HEK293 (cell line): ENCODE results near the gene SARS1.

Experiments
- CTCF ChIA-PET: fragments of 350-600 bp; formaldehyde crosslinking; extraction: SDS; loops from one replicate; lab custom pipeline; 2021; ENCODE audit warnings: antibody characterized with exemption; lab: Yijun Ruan, JAX
- POLR2A ChIA-PET: fragments of 300-600 bp; formaldehyde crosslinking; extraction: SDS; loops from one replicate; lab custom pipeline; 2020; ENCODE audit warnings: antibody characterized with exemption, inconsistent platforms; lab: Yijun Ruan, JAX
- H3K27ac ChIP-seq: fragments of 200-500 bp; sonication (Bioruptor generic); 2 replicates; pipeline ENCODE4 v1.5.1; 2014; ENCODE audit warnings: low read depth, low read length, control low read depth, inconsistent platforms; ENCODE audit errors: extremely low read depth
- H3K36me3 ChIP-seq, 2 experiments: fragments of 200-500 bp in 1 of 2; sonication (Bioruptor generic) in 1 of 2; 1 replicate in 1 of 2; 2 replicates in 1 of 2; pipeline ENCODE4 v1.5.1; 2014 to 2017; ENCODE audit warnings: inconsistent platforms in 2 of 2, low read length in 2 of 2; ENCODE audit not compliant: control insufficient read depth in 2 of 2, insufficient read depth in 1 of 2
- H3K4me1 ChIP-seq: fragments of 200-500 bp; sonication (Bioruptor generic); 2 replicates; pipeline ENCODE4 v1.5.1; 2014; ENCODE audit warnings: mild to moderate bottlenecking, low read length, inconsistent platforms; ENCODE audit not compliant: control insufficient read depth, insufficient read depth
- H3K4me3 ChIP-seq: 2 replicates; pipeline ENCODE4 v1.5.1; 2011; ENCODE audit warnings: low read depth, mild to moderate bottlenecking, control low read depth, low read length, moderate library complexity
- H3K9me3 ChIP-seq: fragments of 200-500 bp; sonication (Bioruptor generic); 2 replicates; pipeline ENCODE4 v1.5.1; 2014; ENCODE audit warnings: low read depth, low read length, inconsistent platforms; ENCODE audit not compliant: control insufficient read depth, insufficient read depth
- GLIS2 ChIP-seq: fragments of 450-650 bp; formaldehyde crosslinking; IDR thresholded peaks from 2 replicates; pipeline ENCODE4 v1.5.1; 2016; ENCODE audit warnings: missing biosample characterization, missing genetic modification characterization
- HOXA7 ChIP-seq: sonication (generic); formaldehyde crosslinking; IDR thresholded peaks from 2 replicates; pipeline ENCODE4 v1.8.1; 2022; ENCODE audit warnings: missing genetic modification reagents, borderline replicate concordance
- OSR2 ChIP-seq: fragments of 450-650 bp; formaldehyde crosslinking; IDR thresholded peaks from 2 replicates; pipeline ENCODE4 v1.5.1; 2016; ENCODE audit warnings: missing biosample characterization, missing genetic modification characterization
- ZBTB48 ChIP-seq: fragments of 450-650 bp; formaldehyde crosslinking; IDR thresholded peaks from 2 replicates; pipeline ENCODE4 v1.5.1; 2016; ENCODE audit warnings: missing biosample characterization, missing genetic modification characterization
- ZFP69B ChIP-seq: fragments of 450-650 bp; formaldehyde crosslinking; IDR thresholded peaks from 2 replicates; pipeline ENCODE4 v1.5.1; 2016; ENCODE audit warnings: missing biosample characterization, missing genetic modification characterization
- ZIC2 ChIP-seq: fragments of 450-650 bp; formaldehyde crosslinking; IDR thresholded peaks from 2 replicates; pipeline ENCODE4 v1.5.1; 2016; ENCODE audit warnings: missing biosample characterization, missing genetic modification characterization
- ZNF16 ChIP-seq: fragments of 450-650 bp; formaldehyde crosslinking; IDR thresholded peaks from 2 replicates; pipeline ENCODE4 v1.5.1; 2016; ENCODE audit warnings: low read depth, missing biosample characterization, missing genetic modification characterization
- ZNF214 ChIP-seq: fragments of 450-650 bp; formaldehyde crosslinking; IDR thresholded peaks from 2 replicates; pipeline ENCODE4 v1.5.1; 2017; ENCODE audit warnings: missing biosample characterization, mild to moderate bottlenecking, missing genetic modification characterization, borderline replicate concordance
- ZNF266 ChIP-seq: fragments of 450-650 bp; formaldehyde crosslinking; IDR thresholded peaks from 2 replicates; pipeline ENCODE4 v1.5.1; 2016; ENCODE audit warnings: missing biosample characterization, missing genetic modification characterization, low read depth
- ZNF37A ChIP-seq: fragments of 450-650 bp; IDR thresholded peaks from 2 replicates; pipeline ENCODE4 v1.5.1; 2018; ENCODE audit warnings: missing biosample characterization, missing genetic modification characterization
- ZNF394 ChIP-seq: fragments of 450-650 bp; formaldehyde crosslinking; IDR thresholded peaks from 2 replicates; pipeline ENCODE4 v1.5.1; 2016; ENCODE audit warnings: missing biosample characterization, missing genetic modification characterization, mild to moderate bottlenecking, moderate library complexity, borderline replicate concordance
- ZNF416 ChIP-seq: fragments of 450-650 bp; formaldehyde crosslinking; IDR thresholded peaks from 2 replicates; pipeline ENCODE4 v1.5.1; 2016; ENCODE audit warnings: missing biosample characterization, missing genetic modification characterization
- ZNF548 ChIP-seq: fragments of 450-650 bp; formaldehyde crosslinking; IDR thresholded peaks from 2 replicates; pipeline ENCODE4 v1.5.1; 2016; ENCODE audit warnings: missing biosample characterization, missing genetic modification characterization
- ZNF629 ChIP-seq: fragments of 450-650 bp; formaldehyde crosslinking; IDR thresholded peaks from 2 replicates; pipeline ENCODE4 v1.5.1; 2017; ENCODE audit warnings: missing biosample characterization, missing genetic modification characterization
- ZNF670 ChIP-seq: fragments of 450-650 bp; formaldehyde crosslinking; IDR thresholded peaks from 2 replicates; pipeline ENCODE4 v1.5.1; 2016; ENCODE audit warnings: missing biosample characterization, missing genetic modification characterization, low read depth
- TF ChIP-seq, protein P1 (sequence below): fragments of 450-650 bp; formaldehyde crosslinking; IDR thresholded peaks from 2 replicates; pipeline ENCODE4 v1.5.1; 2017; ENCODE audit warnings: missing biosample characterization, missing genetic modification characterization
- TF ChIP-seq, protein P2 (sequence below): fragments of 450-650 bp; formaldehyde crosslinking; IDR thresholded peaks from 2 replicates; pipeline ENCODE4 v1.5.1; 2016; ENCODE audit warnings: missing biosample characterization, missing genetic modification characterization
- TF ChIP-seq, protein P3 (sequence below): fragments of 450-650 bp; formaldehyde crosslinking; IDR thresholded peaks from 2 replicates; pipeline ENCODE4 v1.5.1; 2016; ENCODE audit warnings: missing biosample characterization, missing genetic modification characterization
- TF ChIP-seq, protein P4 (sequence below): fragments of 450-650 bp; formaldehyde crosslinking; IDR thresholded peaks from 2 replicates; pipeline ENCODE4 v1.5.1; 2016; ENCODE audit warnings: missing biosample characterization, missing genetic modification characterization
- TF ChIP-seq, protein P5 (sequence below): fragments of 450-650 bp; formaldehyde crosslinking; IDR thresholded peaks from 2 replicates; pipeline ENCODE4 v1.5.1; 2016; ENCODE audit warnings: missing biosample characterization, missing genetic modification characterization
- TF ChIP-seq, protein P6 (sequence below): fragments of 450-650 bp; formaldehyde crosslinking; IDR thresholded peaks from 2 replicates; pipeline ENCODE4 v1.5.1; 2016; ENCODE audit warnings: missing biosample characterization, missing genetic modification characterization, low read depth

The SARS1 gene

DNA sequence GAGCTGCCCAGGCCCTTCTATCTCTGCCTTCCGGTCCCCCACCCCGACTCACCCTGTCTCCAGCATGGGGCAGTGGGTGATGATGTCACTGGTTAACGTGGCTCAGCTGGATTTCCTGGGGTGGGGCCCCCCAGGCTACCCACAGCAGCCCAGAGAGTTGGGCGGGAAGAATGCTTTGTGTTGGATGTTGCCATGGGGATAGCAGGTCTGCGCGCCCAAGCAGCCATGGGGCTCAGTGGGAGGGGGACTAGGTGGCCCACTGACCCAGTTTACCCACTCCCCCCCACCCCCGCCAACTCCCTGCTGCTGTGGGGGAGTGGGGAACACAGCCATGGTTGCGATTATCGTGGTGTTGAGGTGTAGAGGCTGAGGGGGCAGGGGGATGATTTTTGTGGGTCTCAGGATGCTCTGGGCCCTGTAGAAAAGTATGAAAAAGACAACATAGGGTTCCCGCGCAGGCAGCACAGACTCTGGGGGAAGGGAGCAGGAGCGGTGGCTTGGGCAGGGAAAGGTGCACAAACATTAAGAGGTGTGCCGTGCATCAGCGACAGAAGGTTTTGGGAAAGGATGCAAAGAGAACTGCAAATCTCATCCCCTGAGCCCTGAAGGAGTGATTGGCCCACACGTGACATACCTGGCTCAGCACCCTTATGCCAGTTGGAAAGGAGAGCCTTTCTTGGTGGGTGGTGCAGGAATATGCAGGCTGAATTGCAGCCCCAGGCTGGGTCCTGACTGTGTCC lies 44.1 kb downstream of the SARS1 start:
- H3K36me3 ChIP-seq = peaks cover 0 to 59% of the 10 kb centered on the region in 2 experiments; a peak in 1 of 3 replicates
- CTCF ChIA-PET = interaction anchor here (0.6 to 1.8 kb wide), 4 partner anchors 18 to 142 kb away, joined by 3 to 14 read pairs (median 4); partner anchors contain the start of gene SORT1
- TF ChIP-seq OSR2 (tag by site-specific recombination) (no peak), ZIC2 (tag by site-specific recombination) (peak; percentile 89), ZNF670 (tag by site-specific recombination) (no peak), ZNF16 (tag by site-specific recombination) (no peak), ZFP69B (tag by site-specific recombination) (peak; percentile 79), ZNF37A (no peak), ZNF394 (tag by site-specific recombination) (no peak), ZNF416 (tag by site-specific recombination) (no peak), ZNF266 (tag by site-specific recombination) (no peak), ZNF214 (tag by site-specific recombination) (no peak), ZNF548 (tag by site-specific recombination) (no peak), HOXA7 (CRISPR knock-in tag) (no peak), GLIS2 (tag by site-specific recombination) (peak; percentile 85), ZBTB48 (no peak), ZNF629 (tag by site-specific recombination) (peak; percentile 52)
- TF ChIP-seq, protein P1, sequence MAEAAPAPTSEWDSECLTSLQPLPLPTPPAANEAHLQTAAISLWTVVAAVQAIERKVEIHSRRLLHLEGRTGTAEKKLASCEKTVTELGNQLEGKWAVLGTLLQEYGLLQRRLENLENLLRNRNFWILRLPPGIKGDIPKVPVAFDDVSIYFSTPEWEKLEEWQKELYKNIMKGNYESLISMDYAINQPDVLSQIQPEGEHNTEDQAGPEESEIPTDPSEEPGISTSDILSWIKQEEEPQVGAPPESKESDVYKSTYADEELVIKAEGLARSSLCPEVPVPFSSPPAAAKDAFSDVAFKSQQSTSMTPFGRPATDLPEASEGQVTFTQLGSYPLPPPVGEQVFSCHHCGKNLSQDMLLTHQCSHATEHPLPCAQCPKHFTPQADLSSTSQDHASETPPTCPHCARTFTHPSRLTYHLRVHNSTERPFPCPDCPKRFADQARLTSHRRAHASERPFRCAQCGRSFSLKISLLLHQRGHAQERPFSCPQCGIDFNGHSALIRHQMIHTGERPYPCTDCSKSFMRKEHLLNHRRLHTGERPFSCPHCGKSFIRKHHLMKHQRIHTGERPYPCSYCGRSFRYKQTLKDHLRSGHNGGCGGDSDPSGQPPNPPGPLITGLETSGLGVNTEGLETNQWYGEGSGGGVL (tag by site-specific recombination) = 0 out of 2 replicates have a peak, but pooled peaks have one; percentile 7
- TF ChIP-seq, protein P2, sequence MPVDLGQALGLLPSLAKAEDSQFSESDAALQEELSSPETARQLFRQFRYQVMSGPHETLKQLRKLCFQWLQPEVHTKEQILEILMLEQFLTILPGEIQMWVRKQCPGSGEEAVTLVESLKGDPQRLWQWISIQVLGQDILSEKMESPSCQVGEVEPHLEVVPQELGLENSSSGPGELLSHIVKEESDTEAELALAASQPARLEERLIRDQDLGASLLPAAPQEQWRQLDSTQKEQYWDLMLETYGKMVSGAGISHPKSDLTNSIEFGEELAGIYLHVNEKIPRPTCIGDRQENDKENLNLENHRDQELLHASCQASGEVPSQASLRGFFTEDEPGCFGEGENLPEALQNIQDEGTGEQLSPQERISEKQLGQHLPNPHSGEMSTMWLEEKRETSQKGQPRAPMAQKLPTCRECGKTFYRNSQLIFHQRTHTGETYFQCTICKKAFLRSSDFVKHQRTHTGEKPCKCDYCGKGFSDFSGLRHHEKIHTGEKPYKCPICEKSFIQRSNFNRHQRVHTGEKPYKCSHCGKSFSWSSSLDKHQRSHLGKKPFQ (tag by site-specific recombination) = no peak
- TF ChIP-seq, protein P3, sequence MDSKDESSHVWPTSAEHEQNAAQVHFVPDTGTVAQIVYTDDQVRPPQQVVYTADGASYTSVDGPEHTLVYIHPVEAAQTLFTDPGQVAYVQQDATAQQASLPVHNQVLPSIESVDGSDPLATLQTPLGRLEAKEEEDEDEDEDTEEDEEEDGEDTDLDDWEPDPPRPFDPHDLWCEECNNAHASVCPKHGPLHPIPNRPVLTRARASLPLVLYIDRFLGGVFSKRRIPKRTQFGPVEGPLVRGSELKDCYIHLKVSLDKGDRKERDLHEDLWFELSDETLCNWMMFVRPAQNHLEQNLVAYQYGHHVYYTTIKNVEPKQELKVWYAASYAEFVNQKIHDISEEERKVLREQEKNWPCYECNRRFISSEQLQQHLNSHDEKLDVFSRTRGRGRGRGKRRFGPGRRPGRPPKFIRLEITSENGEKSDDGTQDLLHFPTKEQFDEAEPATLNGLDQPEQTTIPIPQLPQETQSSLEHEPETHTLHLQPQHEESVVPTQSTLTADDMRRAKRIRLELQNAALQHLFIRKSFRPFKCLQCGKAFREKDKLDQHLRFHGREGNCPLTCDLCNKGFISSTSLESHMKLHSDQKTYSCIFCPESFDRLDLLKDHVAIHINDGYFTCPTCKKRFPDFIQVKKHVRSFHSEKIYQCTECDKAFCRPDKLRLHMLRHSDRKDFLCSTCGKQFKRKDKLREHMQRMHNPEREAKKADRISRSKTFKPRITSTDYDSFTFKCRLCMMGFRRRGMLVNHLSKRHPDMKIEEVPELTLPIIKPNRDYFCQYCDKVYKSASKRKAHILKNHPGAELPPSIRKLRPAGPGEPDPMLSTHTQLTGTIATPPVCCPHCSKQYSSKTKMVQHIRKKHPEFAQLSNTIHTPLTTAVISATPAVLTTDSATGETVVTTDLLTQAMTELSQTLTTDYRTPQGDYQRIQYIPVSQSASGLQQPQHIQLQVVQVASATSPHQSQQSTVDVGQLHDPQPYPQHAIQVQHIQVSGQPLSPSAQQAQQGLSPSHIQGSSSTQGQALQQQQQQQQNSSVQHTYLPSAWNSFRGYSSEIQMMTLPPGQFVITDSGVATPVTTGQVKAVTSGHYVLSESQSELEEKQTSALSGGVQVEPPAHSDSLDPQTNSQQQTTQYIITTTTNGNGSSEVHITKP (tag by site-specific recombination) = no peak
- TF ChIP-seq, protein P4, sequence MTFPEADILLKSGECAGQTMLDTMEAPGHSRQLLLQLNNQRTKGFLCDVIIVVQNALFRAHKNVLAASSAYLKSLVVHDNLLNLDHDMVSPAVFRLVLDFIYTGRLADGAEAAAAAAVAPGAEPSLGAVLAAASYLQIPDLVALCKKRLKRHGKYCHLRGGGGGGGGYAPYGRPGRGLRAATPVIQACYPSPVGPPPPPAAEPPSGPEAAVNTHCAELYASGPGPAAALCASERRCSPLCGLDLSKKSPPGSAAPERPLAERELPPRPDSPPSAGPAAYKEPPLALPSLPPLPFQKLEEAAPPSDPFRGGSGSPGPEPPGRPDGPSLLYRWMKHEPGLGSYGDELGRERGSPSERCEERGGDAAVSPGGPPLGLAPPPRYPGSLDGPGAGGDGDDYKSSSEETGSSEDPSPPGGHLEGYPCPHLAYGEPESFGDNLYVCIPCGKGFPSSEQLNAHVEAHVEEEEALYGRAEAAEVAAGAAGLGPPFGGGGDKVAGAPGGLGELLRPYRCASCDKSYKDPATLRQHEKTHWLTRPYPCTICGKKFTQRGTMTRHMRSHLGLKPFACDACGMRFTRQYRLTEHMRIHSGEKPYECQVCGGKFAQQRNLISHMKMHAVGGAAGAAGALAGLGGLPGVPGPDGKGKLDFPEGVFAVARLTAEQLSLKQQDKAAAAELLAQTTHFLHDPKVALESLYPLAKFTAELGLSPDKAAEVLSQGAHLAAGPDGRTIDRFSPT (tag by site-specific recombination) = no peak
- TF ChIP-seq, protein P5, sequence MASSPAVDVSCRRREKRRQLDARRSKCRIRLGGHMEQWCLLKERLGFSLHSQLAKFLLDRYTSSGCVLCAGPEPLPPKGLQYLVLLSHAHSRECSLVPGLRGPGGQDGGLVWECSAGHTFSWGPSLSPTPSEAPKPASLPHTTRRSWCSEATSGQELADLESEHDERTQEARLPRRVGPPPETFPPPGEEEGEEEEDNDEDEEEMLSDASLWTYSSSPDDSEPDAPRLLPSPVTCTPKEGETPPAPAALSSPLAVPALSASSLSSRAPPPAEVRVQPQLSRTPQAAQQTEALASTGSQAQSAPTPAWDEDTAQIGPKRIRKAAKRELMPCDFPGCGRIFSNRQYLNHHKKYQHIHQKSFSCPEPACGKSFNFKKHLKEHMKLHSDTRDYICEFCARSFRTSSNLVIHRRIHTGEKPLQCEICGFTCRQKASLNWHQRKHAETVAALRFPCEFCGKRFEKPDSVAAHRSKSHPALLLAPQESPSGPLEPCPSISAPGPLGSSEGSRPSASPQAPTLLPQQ = peak; percentile 89
- TF ChIP-seq, protein P6, sequence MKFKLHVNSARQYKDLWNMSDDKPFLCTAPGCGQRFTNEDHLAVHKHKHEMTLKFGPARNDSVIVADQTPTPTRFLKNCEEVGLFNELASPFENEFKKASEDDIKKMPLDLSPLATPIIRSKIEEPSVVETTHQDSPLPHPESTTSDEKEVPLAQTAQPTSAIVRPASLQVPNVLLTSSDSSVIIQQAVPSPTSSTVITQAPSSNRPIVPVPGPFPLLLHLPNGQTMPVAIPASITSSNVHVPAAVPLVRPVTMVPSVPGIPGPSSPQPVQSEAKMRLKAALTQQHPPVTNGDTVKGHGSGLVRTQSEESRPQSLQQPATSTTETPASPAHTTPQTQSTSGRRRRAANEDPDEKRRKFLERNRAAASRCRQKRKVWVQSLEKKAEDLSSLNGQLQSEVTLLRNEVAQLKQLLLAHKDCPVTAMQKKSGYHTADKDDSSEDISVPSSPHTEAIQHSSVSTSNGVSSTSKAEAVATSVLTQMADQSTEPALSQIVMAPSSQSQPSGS (tag by site-specific recombination) = peak; percentile 75

More for the DNA sequence above, 44.1 kb downstream of the SARS1 start:
- H3K4me3 ChIP-seq = no peak overlapping the region
- POLR2A ChIA-PET = no interaction called here
- H3K9me3 ChIP-seq = no peaks in the 10 kb centered on the region
- peaks cover 5% of the 10 kb centered on the region; the same call in 1 of the 2 replicates for H3K4me1 ChIP-seq
- no peak overlapping the region for H3K27ac ChIP-seq
